Lung microvascular endothelial cell (primary cell): ENCODE measurements around the gene PDZD2. TPM values are rescaled to one million over a fixed set of nuclear protein-coding genes. Genes with fewer than 3 reads are reported as not detected.

Experiments used
- DNase-seq, 2 donors: peaks; one replicate each; pipeline versions ENCODE4 v3.0.0 to v3.0.0-alpha.2; 2010; ENCODE audit warnings: low read depth in 2 of 2
- total RNA-seq: library from RNA; depleted of rRNA; stranded (reverse); fragments of >200 nt; gene quantifications from 2 replicates; pipeline ENCODE4 v1.2.1, GENCODE V29; 2014

The PDZD2 gene
- total RNA-seq, 1 donor from 2014 or later, result 0.20 TPM

DNA sequence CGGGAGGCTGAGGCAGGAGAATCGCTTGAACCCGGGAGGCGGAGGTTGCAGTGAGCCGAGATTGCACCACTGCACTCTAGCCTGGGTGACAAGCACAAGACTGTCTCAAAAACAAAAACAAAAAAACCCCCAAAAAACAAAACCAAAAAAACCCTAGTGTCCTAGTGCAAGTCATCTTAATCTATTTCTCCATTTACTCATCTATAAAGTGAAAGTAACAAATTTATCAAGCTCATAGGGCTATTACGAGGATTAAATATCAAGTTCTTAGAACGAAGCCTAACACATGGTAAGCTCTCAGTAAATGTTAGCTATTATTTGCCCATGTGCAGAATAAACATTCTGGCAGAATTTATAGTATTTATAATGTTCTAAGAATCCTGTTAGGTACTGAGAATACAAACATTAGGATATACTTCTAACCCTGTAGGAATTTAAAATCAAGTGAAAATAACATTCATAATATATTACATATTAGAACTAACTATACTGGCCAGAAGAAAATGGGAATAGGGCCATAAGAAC is 490.2 kb downstream of the PDZD2 start:
- no peak for DNase-seq

DNA sequence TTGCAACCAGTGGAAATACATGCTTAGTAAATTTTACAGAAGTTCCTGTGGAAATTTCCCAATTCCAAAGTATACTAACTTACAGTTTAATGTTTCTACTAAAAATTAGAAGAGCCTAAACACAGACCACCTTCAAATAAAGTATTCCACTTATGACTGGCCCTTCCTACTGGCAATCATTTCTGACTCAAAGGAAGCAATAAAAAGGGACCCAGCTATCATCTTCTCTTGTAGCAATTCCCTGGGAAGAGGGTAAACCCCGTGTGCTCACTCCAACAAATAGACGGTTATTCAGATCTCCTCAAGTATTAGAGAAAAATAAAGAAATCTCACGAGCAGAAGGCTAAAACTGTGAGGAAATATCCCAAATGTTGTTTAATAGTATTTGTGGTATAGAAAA is 491.9 kb downstream of the PDZD2 start:
- no peak for DNase-seq

DNA sequence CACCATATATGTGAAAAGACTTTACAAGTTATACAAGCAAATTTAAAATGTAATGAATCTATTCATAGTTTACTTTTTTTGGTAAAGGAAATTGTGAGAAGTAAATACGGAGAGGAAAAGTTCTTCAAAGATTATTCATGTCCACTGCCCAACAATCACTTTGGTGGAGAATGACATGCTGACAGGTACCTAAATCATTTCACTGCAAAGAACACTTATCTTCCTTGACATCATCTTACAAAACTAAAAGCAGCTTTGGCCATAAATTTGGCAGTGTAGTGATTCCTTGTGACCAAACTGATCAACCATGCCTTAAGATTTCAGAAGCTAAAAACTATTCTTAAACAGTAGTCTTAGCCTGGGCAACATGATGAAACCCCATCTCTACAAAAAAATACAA is 492.7 kb downstream of the PDZD2 start:
- no peak for DNase-seq

DNA sequence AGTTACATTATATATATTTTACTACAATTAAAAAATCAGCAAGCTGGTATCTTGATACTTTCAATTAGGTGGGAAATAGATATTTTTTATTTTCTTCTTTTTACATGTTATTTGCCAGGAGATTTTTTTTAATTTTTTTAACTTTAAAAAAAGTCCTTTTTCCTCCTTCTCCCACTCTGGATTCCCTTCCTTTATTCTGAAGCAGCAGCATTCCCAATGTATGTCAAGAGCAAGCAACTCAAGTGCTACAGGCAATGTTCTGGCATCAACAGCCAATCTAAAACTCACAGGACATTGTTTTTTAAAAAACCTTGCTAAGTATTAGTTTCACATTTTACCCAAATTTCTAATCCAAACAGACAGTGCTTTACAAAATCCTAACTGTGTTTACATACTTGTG is 493.8 kb downstream of the PDZD2 start:
- no peak for DNase-seq

DNA sequence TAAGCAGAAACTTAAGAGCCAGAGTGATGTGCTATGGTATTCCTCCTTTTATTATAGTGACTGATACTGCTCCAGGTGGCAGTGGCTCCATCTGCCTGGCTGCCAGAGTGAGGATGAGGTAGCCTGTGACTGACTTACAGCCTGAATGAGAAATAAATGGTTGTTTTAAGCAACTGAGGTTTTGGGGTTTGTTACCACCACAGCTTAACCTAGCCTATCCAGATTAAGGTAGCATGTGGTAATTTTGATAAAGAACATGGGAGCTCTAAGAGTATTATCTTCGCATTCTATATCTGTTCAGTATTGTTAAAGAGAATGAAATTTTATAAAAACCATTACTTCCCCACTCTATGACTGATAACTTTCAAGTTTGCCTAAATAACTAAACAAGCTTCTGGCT is 496.2 kb downstream of the PDZD2 start:
- no peak for DNase-seq

DNA sequence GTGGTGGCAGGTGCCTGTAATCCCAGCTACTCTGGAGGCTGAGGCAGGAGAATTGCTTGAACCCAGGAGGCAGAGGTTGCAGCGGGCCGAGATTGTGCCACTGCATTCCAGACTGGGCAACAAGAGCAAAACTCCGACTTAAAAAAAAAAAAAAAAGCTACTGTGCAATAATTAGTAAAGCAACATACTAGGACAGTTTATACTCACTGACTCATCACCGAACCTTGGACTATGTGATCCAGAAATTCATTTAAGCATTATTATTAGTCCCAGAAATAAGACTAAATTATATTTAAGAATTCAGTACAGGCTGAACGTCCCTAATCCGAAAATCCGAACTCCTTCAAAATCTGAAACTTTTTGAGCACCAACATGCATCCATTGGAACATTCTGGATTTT is 497.4 kb downstream of the PDZD2 start:
- no peak for DNase-seq

DNA sequence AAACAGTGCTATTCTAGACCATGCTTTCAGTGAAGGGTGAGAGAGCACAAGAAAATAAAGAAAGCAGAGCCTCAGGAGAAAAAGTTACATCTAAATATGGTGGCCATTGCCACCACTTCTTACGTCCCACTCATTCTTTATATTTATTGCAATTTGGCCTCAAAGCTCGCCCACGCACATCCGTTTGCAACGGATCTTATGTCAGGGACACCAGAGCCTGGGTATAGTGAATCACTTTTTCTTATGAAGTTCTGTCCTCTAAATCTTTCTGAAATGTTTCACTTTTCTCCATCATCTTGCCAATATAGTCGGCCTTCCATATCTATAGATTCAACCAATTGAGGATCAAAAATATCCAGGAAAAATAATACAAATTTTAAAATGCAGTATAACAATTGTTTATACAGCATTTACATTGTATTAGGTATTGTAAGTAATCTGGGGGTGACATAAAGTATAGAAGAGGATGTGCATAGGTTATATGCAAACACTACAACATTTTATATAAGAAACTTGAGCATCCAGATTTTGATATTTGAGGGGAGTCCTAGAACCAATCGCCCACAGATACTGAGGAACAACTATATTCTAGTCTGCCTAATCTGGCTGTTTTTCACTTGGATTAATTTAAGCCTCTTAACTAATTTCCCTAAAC is 500.0 kb downstream of the PDZD2 start:
- DNase-seq, result no peak

DNA sequence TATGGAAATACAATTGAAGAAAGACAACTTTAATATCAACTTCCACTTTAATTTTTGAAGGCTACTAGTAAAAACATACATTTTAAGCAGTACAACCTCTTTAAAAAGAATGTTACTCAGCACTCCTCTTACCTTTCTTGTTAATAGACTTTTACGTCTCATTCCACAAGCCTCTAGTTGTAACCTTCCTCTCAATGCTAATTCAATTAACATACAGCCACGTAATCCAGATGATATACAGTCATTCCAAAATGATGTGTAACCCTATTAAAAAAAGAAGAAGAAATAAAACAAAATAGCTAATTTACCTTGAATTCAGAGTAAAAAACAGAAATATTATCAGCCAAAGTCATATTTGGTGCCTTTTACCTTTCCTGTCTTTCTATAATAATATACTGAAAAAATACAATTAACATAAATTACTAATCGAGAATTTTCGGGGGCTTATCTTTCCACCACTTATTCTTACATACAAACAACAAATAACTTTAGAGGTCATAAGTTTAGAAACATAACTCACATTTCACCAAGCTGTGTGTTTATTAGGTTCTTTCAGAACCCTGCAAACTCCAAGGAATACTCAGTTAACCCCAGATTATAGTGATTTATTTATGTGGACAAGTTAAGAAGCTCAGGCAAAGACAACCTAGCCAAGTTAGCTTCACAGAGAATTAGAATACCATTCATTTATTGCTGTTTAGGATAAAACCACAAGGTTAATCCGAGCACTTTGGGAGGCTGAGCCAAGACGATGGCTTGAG is 504.9 kb downstream of the PDZD2 start:
- DNase-seq, result no peak

DNA sequence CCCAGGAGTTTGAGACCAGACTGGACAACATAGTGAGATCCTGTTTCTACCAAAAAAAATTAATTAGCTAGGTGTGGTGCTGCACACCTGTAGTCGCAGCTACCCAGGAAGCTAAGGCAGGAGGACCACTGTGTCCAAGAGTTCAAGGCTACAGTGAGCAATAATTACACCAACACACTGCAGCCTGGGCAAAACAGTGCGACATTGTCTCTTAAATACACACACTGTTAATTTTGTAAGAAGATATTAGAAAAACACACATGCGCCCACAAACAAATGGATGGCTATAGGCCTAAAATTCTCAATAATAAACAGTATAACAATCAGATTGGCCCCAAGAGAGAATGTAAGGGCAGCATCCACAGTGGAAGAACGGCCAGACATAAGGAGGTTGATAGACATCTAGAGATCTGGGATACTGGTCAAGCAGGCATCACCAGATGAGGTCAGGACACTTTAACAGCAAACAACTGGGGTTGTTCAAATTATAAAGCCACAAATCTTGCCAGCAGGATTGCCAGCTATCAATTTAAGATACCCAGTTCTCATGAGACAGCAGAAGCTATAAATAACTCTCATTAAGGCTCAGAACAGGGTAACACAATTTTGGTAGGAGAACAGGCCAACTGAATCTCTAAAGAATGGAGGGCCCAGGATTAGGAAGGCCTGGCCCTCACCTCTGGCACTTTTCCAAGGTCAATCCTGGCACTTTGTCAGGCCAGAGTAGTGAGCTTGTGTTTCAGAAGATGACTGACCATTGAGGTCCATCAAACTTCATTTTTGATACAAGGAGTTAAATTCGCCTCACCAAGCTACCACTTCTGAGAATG is 505.7 kb downstream of the PDZD2 start:
- DNase-seq, result no peak

DNA sequence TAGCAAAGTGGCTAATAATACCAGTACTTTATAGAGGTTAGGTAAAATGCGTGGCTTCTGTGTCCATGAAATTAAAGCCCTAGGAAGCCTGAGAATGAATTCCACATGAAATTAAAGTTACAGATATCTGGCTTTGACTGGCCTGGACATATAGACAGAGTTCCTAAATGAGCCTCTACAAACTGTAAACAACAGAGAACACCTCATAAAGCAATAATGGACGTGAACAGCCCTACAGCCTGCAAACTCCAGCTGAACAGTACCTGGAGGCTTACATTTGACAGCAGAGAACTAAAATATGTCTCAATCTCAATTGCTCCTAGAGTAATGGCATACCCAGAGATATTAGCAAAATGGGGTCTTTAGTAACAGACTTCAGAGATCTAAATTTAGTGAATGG is 506.4 kb downstream of the PDZD2 start:
- no peak for DNase-seq

DNA sequence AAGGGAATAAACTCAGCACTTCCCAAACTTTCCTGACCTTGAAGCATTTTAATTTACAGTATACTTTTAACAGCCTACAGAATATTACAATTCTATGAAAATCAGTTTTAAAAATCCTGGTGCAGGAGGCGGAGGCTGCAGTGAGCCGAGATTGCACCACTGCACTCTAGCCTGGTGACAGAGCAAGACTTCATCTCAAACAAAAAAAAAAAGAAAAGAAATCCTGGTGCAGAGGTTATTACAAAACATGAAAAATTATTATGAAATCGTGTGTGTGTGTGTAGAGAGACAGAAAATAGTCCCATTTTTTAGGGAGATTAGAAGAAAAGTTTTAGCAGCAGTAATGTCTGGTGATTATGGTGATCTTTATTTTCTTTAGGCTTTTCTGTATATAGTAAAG is 508.3 kb downstream of the PDZD2 start:
- DNase-seq, result no peak

DNA sequence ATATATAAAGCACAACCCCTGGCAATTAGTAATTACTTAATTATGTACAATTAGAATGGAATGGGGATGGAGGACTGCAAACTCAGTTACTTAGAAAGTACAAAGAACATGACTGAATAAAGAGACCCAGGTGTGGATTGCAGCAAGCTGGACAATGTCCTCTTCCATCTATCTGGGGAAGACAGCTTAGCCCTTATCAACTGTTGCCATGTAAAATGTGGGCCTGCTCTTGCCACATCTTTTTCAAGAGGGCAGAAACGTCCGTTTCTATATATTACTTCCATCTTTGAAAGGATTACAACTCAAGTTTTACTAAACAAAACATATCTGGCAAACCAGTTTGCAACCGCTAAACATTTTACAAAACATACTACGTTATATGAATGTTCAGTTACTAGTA is 509.0 kb downstream of the PDZD2 start:
- no peak for DNase-seq

DNA sequence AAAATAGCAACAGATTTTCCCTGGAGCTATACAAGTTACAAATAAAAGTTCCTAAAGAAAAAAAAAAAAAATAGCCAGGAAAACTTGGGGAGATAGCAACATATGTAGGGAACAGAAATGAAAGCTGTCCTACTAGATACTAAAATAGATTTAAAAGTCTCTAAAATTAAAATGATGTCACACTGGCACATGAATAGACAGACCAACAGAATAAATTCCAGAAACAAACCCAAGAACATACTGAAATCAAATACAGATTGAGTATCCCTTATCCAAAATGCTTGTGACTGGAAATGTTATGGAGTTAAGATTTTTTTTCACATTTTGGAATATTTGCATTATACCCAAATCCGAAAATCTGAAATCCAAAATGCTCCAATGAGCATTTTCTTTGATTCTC is 511.4 kb downstream of the PDZD2 start:
- DNase-seq, result no peak

DNA sequence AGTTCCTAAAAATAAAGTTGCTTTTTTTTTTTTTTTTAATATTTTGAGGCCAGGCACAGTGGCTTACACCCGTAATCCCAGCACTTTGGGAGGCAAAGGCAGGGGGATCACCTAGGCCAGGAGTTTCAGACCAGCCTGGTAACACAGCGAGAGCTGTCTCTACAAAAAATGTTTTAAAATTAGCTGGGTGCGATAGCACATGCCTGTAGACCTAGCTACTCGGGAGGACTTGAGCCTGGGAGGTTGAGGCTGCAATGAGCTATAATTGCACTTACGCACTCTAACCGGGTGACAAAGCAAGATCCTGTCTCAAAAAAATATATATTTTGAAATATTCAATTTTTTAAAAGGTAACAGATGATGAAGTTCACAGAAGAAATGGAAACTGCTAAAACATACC is 512.3 kb downstream of the PDZD2 start:
- DNase-seq, result no peak

DNA sequence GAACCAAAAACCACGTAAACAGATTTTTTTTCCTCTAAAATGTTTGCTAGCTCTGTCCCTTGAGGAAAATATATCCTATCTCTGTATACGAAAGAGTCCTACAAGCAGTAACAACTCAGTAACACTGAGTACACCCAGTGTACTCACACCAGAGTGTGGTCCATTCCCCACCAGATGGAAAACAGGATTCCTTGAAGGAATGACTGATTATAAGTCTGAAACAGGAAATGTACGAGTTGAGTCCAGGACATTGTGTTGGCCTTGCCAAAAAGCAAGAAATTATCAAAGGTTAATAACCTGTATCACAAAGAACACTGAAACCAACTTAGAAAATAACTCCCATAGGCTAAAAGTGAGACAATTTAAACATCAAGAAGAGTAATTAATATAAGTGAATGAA is 514.8 kb downstream of the PDZD2 start:
- DNase-seq, result peak in 1 of 2 donors; percentile 81

DNA sequence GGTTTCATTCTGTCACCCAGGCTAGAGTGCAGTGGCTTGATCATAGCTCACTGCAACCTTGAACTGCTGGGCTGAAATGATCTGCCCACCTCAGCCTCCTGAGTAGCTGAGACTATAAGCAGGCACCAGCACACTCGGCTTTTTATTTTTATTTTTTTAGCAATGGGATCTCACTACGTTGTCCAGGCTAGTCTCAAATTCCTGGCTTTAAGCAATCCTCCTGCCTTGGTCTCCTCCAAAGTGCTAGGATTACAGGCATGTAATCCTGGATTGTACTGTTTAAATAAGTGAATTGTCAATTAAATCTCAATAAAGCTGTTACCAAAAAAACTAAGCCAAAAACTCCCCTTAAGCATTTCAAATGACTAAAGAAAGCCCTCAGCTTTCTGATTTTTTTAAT is 516.3 kb downstream of the PDZD2 start:
- DNase-seq, result no peak

DNA sequence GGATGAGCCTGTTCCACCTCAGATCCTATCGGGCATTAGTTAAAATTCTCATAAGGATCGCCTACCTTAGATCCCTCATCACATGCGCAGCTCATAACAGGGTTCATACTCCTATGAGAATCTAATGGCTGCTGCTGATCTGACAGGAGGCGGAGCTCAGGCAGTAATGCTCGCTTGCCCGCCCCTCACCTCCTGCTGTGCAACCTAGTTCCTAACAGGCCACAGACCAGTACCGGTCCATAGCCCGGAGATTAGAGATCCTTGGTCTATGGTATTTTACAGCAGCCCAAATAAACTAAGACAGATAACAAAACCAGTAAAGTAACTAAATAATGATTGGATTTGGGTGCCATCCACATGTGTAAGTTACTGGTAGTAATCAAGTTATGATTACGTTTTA is 517.7 kb downstream of the PDZD2 start:
- DNase-seq, result no peak

DNA sequence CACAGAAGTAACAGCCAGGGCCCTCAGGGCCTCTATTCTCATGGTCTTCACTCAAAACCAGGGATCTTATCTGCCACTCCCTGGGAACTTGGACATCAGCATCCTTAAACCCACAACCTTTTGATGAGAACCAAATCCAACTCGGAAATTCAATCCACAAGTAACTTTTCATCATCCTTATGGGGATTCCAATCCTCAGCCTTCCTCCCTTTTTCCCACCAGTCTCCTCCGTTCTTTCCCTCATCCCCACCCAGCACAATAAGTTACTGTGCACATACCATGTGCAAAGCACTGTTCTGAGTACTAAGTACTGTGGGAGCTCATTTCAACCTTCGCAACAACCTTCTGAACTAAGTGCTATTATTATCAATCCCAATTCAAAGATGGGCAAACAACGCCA is 518.1 kb downstream of the PDZD2 start:
- no peak for DNase-seq

DNA sequence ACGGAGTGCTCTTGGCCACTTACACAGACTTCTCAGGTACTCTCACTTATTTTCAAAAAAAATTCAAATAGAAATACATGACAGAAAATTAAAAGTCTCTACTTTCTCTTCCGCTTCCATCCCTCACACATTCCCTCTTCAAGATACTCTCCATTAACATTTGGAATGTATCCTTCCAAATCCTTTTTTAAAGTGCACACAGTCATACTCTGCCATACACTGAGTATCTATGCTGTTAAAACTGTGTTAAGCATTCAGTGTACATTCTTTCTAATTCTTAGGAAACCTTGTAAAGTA is 519.7 kb downstream of the PDZD2 start:
- no peak for DNase-seq

DNA sequence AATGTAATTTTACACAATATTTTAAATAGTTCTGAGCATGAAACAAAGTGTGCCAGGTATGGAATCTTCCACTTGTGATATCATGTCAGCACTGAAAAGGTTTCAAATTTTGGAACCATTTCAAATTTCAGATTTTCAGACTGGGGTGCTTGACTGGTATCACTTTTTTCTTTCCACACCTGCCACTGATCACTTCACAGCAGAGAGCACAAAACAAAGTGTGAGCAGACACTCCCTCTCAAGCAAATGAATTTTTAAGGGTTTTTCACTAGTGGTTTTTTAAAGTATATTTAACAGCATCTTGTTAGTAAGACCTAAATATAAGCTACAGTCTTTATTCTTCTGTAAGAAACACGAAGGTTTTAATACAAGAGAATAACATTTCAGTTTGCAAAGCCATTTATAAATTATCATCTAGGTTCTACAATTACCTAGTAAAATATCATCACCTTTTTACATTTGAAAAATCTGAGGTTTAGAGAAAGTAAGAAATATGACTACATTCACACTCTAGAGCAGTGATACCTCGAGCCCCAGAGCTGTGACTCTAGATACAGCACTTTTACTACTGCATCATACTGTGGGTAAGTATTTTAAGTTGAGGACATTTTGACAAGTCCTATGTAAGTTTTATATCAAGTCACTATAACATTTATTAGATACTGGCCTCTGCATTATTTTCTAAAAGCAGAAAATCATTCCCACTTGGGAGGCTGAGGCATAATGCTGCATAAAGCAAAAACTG is 520.6 kb downstream of the PDZD2 start:
- DNase-seq, result no peak

DNA sequence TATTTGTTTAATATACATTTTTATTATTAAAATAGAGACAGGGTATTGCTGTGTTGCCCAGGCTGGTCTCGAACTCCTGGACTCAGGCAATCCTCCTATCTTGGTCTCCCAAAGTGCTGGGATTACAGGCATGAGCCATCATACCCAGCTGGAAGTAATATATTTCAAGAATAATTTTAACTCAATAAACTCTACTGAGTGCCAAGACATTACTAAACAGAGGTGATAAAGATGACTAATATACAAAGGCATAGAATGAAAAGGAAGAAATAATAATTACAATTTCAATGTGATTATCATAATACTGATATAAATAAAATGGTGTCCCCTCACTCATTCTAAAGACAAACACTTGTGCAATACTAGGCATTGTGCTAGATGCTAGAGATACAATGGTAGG is 521.3 kb downstream of the PDZD2 start:
- DNase-seq, result no peak
